ENCODE results near the gene RERG. TPM values are rescaled to one million over a fixed set of nuclear protein-coding genes. Genes with fewer than 3 reads are reported as not detected.

The RERG gene
- polyA plus RNA-seq, 1 experiment = 0.12 TPM

DNA sequence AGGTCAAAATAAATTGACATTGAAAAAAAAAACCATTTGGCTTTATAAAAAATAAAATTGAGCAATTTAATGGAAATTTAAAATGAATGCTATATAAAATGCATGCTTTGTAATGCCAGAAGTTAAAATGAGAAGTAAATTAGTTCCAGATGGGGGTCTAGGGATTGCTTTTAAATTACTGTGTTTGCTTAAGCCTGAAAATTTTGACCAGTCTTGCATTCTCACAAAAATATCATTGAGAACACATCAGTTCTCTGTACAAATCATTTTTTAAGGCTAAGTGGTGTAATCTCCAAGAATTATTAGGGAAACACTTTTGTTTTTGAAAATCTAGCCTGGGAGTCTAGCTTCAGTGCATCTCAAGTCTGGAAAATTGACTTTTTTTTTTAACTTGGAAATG is 90.7 kb downstream of the RERG start:
- CTCF ChIA-PET = no interaction called here
- DNase-seq (ENCODE audit: low read depth, low spot score) = no peak

DNA sequence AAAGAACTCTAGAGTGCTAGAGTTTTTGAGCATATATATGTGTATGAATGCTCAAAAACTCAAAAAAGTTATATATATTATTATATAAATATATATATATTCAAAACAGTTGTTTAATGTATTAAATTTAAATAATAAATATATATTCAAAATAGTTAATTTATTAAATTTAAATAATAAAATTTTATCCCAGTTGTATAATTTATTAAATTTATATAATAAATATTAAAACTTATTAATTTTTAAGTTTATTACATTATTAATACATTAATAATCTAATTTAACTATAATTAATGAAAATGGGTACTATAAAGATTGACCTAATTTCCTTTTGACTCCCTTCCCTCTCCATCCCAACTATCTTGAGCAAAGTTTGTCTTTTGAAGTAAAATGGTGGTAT is 97.8 kb downstream of the RERG start:
- H3K27me3 ChIP-seq (ENCODE audit: control insufficient read depth, insufficient read depth, low read length) = no peaks in the 10 kb centered on the region
- no peaks in the 10 kb centered on the region for H3K9me3 ChIP-seq (ENCODE audit: control insufficient read depth, insufficient read depth, low read length)
- H3K27ac ChIP-seq (ENCODE audit: low read depth, low read length) = no peak overlapping the region
- H3K4me3 ChIP-seq (ENCODE audit: low read depth, low read length) = no peak overlapping the region
- ChIA-PET POLR2A (no interaction called here), CTCF (interaction anchor here (1.0 to 1.4 kb wide), 2 partner anchors 15 to 99 kb away, joined by 3 read pairs; no protein-coding TSS in a partner anchor)
- no peak for DNase-seq (ENCODE audit: low read depth, low spot score)
- TF ChIP-seq, protein P1, sequence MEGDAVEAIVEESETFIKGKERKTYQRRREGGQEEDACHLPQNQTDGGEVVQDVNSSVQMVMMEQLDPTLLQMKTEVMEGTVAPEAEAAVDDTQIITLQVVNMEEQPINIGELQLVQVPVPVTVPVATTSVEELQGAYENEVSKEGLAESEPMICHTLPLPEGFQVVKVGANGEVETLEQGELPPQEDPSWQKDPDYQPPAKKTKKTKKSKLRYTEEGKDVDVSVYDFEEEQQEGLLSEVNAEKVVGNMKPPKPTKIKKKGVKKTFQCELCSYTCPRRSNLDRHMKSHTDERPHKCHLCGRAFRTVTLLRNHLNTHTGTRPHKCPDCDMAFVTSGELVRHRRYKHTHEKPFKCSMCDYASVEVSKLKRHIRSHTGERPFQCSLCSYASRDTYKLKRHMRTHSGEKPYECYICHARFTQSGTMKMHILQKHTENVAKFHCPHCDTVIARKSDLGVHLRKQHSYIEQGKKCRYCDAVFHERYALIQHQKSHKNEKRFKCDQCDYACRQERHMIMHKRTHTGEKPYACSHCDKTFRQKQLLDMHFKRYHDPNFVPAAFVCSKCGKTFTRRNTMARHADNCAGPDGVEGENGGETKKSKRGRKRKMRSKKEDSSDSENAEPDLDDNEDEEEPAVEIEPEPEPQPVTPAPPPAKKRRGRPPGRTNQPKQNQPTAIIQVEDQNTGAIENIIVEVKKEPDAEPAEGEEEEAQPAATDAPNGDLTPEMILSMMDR (IDR thresholded peaks at IDR 0.05; ENCODE audit: low read depth, low read length) = no peak

More for the DNA sequence above, 90.7 kb downstream of the RERG start:
- no peaks in the 10 kb centered on the region for H3K27me3 ChIP-seq (ENCODE audit: control insufficient read depth, insufficient read depth, low read length)
- H3K4me3 ChIP-seq (ENCODE audit: low read depth, low read length) = no peak overlapping the region
- no peaks in the 10 kb centered on the region for H3K9me3 ChIP-seq (ENCODE audit: control insufficient read depth, insufficient read depth, low read length)
- no peak overlapping the region for H3K27ac ChIP-seq (ENCODE audit: low read depth, low read length)
- POLR2A ChIA-PET = no interaction called here
- TF ChIP-seq, protein P1 (IDR thresholded peaks at IDR 0.05; ENCODE audit: low read depth, low read length) = no peak

DNA sequence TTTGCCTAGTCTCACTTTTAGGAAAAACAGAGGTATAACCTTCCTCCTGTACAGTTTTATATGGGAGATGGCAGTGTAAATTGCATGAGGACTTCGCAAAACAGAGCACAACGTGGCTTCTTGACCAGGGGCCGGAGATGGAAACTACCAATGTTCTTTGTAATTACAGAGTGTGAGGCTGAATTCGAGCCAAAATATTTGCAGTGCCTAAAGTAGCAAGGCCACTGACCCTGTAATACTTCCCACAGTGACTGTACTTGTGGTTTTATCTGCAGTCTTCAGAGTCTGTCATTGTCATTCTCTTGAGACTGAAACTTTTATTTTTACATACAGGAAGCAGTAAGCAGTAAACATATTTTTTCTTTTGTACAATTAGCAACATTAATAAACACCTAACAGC is 98.9 kb downstream of the RERG start:
- TF ChIP-seq, protein P1 (IDR thresholded peaks at IDR 0.05; ENCODE audit: low read depth, low read length) = no peak
- DNase-seq (ENCODE audit: low read depth, low spot score) = no peak
- CTCF ChIA-PET = interaction anchor here (1.0 kb wide), 1 partner anchor 16 kb away, joined by 3 read pairs; no protein-coding TSS in a partner anchor

DNA sequence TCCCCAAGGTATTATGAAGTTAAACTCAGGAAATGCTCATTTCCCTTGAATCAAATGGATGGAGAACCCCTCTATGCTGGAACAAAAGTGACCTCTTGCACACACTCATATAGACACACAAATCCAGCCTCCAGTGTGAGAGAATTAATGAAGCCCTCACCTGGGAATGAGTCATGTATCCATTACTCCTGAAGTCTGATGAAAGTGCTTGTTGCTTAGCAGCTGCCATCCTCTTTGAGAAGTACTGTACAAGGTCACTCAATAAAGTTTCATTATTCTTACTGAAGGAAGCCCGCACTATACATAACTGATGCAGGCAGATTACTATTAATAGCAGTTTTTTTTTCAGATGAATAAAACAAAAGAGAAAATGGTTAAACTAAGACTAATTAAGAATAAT is 102.3 kb downstream of the RERG start:
- H3K27me3 ChIP-seq (ENCODE audit: control insufficient read depth, insufficient read depth, low read length) = no peaks in the 10 kb centered on the region
- CTCF ChIA-PET = no interaction called here
- TF ChIP-seq, protein P1 (IDR thresholded peaks at IDR 0.05; ENCODE audit: low read depth, low read length) = no peak
- H3K27ac ChIP-seq (ENCODE audit: low read depth, low read length) = no peak overlapping the region
- H3K9me3 ChIP-seq (ENCODE audit: control insufficient read depth, insufficient read depth, low read length) = no peaks in the 10 kb centered on the region
- no peak for DNase-seq (ENCODE audit: low read depth, low spot score)
- no peak overlapping the region for H3K4me3 ChIP-seq (ENCODE audit: low read depth, low read length)
- POLR2A ChIA-PET = no interaction called here

More for the DNA sequence above, 98.9 kb downstream of the RERG start:
- POLR2A ChIA-PET = no interaction called here
- no peaks in the 10 kb centered on the region for H3K27me3 ChIP-seq (ENCODE audit: control insufficient read depth, insufficient read depth, low read length)
- H3K9me3 ChIP-seq (ENCODE audit: control insufficient read depth, insufficient read depth, low read length) = no peaks in the 10 kb centered on the region
- H3K4me3 ChIP-seq (ENCODE audit: low read depth, low read length) = no peak overlapping the region
- H3K27ac ChIP-seq (ENCODE audit: low read depth, low read length) = no peak overlapping the region

DNA sequence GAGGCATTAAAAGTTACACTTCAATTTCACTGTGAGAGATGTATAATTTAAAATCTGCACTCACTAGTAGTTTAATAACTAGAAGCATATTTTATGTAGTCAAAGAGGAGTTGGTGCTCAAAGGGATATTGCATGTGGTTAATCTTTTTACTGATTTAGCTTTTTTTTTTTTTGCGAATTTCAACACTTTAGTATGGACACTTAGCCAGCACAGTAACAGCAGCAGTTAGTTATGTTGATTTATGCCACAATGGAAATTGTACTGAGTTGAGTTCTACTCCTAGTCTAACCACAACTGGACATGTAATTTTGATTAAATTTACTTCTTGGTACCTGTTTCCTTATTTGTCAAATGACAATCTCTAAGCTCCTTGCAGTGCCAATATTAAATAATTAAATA is 104.2 kb downstream of the RERG start:
- Histone ChIP-seq H3K4me3 (ENCODE audit: low read depth, low read length) (no peak overlapping the region), H3K27ac (ENCODE audit: low read depth, low read length) (no peak overlapping the region), H3K9me3 (ENCODE audit: control insufficient read depth, insufficient read depth, low read length) (no peaks in the 10 kb centered on the region), H3K27me3 (ENCODE audit: control insufficient read depth, insufficient read depth, low read length) (no peaks in the 10 kb centered on the region)
- no peak for DNase-seq (ENCODE audit: low read depth, low spot score)
- POLR2A ChIA-PET = no interaction called here
- TF ChIP-seq, protein P1 (IDR thresholded peaks at IDR 0.05; ENCODE audit: low read depth, low read length) = no peak
- CTCF ChIA-PET = interaction anchor here (0.6 kb wide), 1 partner anchor 316 kb away, joined by 3 read pairs; no protein-coding TSS in a partner anchor
